HG02943 (cell line): ENCODE measurements around the gene CBARP.
"Not testable (repeated sequence)": the region's sequence is repeated elsewhere in the genome, so short reads cannot be mapped to it uniquely, and the experiment has no call there.

Experiments used
- ATAC-seq: cut with Tn5 transposase; IDR thresholded peaks from one replicate; pipeline ENCODE4 v1.9.1; 2021; ENCODE audit warnings: mild to moderate bottlenecking, low read depth, moderate library complexity; ENCODE audit not compliant: unreplicated experiment

The CBARP gene

GRCh38 chr19:1216756-1217155 is 21.0 kb downstream of the CBARP start:
- no peak for ATAC-seq

DNA sequence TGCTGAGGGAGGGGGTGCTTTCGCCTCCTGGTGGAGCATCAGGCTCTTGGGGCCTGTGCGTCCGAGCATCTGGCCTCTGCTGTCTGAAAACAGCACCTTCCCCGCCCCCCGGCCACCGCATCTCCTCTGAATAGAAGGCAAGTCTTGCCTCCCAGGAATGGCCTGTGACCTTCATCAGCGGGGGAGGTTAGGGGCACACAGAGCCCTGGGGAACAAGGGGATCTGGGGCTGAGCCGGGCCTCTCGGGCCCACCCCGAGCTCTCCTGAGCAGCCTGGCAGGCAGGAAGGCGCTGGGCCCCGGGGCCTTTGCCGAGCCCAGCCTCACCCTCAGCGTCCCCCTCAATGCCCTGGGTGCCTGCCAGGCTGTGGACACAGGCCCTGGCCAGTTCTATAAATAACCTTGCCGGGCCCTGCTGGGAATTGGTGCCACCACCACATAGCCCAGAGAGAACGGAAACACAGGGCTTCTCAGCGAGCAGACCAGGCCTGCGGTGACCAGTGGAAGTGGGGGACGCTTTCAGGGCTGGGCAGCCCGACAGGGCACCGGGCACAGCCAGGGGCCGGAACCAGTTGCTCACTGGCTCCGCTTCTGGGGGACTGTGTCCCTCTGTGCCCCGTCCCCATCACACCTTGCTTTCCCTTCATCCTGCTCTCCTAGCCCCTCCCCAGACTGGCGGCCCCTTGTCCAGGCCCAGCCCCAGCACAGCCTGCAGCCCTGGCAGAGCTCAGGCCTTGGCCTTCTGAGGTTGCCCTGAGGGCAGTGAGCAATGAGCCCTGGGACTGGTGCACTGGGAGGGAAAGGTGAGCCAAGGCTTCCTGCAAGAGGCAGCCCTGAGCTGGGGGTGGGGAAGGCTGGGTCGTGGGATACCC is 22.7 kb downstream of the CBARP start:
- ATAC-seq, result no peak

GRCh38 chr19:1214299-1214861 is 23.4 kb downstream of the CBARP start:
- ATAC-seq, result no peak

DNA sequence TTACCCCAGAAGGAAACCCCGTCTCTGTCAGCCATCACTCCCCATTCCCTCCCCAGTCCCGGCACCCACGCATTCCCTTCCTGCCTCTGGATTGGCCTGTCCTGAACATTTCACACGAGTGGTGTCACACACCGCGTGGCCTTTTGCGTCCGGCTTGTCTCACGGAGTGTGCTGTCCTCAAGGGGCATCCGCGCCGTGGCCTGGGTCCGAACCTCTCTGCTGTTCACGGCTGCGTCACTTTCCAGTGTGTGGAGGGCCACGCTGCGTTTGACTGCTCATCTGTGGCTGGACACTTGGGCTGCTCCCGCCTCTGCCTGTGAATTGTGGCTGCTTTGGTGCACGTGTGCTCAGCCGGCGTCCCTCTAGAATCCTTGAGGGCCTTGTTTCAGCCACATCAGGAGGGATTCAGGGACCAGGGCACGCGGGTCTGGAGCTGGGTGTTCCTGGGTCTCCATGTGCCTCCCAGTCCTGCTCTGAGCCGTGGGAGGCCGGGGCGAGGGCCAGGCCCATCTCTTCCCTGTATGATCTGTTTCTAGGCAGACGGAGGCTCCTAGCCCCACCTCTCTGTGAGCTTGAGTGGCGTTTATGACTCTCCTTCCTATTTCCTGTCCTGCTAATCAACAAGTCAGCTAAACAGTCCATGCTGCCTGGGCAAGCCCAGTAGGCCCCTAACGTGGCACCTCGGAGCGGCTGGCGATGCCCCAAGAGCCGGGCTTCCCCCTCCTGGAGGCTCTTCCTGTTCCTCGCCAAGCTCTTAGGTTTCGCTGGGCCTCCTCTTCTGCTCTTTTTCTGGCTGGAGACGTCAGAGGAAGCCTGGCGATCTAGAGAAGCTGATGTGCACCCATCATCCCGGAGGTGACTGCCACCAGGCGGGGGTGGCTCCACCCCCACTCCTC is 24.2 kb downstream of the CBARP start:
- no peak for ATAC-seq

GRCh38 chr19:1211494-1212234 is 26.1 kb downstream of the CBARP start:
- no peak for ATAC-seq

DNA sequence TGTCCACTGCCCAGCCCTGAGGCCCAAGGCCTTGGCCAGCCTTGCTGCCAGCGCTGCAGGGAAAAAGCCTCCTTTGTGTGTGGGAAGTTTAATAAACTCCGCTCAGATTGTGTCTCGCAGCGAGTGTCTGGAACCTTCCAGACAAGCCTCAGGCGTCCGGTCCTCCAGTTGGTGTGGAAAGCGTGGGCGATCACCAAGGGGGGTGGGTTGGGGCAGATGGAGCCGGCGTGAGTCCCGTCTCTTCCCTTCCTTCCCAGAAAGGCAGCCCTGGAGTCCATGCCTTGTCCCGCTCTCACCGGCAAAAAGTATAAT is 27.6 kb downstream of the CBARP start:
- ATAC-seq, result no peak

DNA sequence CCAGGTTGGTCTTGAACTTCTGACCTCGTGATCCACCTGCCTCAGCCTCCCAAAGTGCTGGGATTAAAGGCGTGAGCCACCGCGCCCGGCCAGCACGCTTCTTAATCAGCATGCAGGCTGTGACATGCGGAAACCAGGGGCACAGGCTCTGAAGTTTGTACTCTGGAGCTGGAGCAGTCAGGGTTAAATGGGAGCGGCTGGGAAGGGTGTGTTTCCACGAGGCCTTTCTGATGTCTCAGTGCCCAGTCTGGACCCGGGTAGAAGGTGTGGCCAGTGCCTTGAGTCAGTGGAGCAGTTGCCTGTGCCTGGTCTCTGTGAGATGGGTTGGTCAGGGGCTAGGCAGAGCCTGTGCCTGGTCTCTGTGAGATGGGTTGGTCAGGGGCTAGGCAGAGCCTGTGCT is 29.0 kb downstream of the CBARP start:
- ATAC-seq, result not testable (repeated sequence)

- no peak for ATAC-seq
Observed at GRCh38 chr19:1206864-1207450, 30.8 kb downstream of the CBARP start.

DNA sequence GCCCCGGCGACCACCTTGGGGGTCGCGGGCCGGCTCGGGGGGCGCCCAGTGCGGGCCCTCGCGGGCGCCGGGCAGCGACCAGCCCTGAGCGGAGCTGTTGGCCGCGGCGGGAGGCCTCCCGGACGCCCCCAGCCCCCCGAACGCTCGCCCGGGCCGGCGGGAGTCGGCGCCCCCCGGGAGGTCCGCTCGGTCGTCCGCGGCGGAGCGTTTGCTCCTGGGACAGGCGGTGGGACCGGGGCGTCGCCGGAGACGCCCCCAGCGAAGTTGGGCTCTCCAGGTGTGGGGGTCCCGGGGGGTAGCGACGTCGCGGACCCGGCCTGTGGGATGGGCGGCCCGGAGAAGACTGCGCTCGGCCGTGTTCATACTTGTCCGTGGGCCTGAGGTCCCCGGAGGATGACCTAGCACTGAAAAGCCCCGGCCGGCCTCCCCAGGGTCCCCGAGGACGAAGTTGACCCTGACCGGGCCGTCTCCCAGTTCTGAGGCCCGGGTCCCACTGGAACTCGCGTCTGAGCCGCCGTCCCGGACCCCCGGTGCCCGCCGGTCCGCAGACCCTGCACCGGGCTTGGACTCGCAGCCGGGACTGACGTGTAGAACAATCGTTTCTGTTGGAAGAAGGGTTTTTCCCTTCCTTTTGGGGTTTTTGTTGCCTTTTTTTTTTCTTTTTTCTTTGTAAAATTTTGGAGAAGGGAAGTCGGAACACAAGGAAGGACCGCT is 31.5 kb downstream of the CBARP start:
- ATAC-seq, result no peak

DNA sequence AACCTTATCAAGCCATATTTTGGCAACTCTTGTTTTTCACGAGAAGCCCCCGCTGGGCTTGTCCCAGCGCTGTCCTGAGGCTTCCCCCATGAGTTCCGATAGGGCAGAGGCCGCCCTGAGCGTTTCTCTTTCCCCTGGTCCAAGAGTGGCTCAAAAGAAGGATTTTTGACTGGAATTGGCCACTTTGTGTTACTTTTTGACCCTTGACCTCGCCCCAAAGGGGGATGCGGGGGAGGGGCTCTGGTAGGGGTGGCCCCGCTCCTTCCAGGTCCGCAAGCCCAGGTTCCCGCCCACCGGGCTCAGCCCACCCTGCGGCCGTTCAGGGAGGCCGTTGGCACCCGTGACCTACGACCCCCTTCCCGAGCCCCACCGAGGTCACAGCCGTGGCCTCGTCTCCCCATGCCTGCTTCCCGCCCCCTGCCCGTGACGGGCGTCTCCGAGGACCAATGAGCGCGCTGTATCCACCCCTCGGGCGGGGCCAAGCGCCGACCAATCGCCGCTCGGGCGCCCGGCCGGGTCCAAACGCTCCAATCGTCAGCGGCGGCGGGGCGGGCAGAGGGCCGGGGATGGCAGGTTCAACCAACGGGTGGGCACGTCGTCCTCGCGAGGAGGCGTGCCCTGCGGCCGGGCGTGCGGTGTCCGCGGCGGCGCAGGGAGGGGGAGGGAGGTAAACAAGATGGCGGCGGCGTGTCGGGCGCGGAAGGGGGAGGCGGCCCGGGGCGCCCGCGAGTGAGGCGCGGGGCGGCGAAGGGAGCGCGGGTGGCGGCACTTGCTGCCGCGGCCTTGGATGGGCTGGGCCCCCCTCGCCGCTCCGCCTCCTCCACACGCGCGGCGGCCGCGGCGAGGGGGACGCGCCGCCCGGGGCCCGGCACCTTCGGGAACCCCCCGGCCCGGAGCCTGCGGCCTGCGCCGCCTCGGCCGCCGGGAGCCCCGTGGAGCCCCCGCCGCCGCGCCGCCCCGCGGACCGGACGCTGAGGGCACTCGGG is 32.4 kb downstream of the CBARP start, which contains the start of gene STK11:
STK11 (plus strand) TSS at position 665 of the 986 bp plus-strand sequence. CDS start 1,136 bp downstream, outside the sequence.
- ATAC-seq, result peak; percentile 85

DNA sequence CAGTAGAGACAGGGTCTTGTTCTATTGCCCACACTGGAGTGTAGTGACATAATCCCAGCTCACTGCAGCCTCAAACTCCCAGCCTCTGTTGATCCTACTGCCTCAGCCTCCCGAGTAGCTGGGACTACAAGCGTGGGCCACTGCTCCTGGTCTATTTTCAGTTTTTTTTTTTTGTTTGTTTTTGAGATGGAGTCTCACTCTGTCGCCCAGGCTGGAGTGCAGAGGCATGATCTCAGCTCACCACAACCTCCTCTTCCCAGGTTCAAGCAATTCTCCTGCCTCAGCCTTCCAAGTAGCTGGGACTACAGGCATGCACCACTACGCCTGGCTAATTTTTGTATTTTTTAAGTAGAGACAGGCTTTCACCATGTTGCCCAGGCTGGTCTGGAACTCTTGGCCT is 37.2 kb downstream of the CBARP start:
- not testable (repeated sequence) for ATAC-seq

DNA sequence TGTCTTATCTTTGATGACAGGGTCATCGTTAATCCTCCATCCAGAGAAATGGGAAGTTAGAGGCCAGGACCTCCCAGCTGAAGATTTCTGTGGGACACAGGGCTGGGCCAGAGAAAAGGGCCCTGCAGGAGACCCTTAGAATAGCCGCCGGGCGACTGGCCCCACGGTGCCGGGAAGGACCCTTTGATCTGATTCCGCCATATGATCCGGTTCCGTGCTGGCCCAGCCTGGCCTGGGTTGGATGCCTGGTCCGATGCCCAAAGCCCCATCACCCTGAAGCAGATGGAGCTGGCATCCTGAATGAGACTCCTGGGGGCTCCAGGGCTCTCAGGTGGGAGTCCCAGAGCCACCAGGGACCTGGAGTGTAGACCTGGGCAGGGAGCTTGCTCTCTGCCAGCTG is 38.3 kb downstream of the CBARP start:
- ATAC-seq, result no peak

- no peak for ATAC-seq
Observed at GRCh38 chr19:1189419-1189818, 48.4 kb downstream of the CBARP start.

DNA sequence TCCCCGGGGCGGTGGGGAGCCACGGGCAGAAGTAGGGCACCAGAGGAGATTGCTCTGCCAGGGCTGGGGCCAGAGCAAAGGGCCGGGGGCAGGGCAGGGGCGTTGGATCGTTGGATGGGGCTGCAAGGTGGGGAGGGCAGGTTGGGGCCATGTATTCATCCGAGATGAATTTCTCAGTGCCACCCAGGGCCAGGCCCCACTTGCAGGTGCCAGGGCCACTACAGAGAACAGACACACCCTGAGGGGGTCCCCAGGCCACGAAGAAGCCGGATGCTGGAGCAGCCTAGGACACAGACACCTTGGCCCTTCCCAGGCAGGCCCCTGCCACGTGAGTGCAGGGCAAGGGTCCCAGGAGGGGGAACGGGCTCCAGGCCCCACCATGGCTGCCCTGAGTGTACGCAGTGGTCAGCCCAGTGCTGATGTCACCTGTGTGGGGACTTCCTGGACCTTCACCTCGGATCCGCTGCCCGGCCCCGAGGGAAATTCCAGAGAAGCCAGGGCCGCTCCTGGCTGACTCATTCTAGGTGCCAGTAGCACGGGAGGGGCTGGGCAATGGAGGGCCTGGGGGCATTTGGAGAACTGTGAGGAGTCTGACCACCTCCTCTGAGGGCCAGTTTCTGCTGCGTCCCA is 54.1 kb downstream of the CBARP start:
- ATAC-seq, result no peak

GRCh38 chr19:1182727-1183126 is 55.1 kb downstream of the CBARP start:
- ATAC-seq, result no peak

- ATAC-seq, result no peak
Observed at GRCh38 chr19:1182068-1182467, 55.7 kb downstream of the CBARP start.

DNA sequence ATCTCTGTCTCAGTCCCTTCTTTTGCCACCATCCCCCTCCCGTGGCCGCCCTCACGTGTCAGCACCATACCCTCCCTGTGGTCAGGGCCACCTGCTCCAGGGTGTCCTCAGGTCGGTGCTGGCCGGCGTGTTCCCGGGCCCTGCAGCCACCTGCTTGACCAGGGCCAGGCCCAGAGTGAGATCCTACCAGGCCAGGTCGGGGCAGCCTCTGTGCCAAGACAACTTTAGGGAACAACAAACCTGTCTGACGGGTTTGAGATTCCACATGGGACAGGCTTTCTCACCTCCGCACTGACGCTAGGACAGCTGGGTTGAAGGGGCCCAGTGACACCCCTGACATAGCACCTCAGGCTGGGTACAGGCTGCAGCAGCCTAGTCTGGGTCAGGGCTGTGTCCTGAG is 56.2 kb downstream of the CBARP start:
- ATAC-seq, result no peak
